Spleen (tissue), 13 donors: ENCODE results near the gene RPS3. TPM values are rescaled to one million over a fixed set of nuclear protein-coding genes. Genes with fewer than 3 reads are reported as not detected.

Source experiments
- DNase-seq: peaks from one replicate; pipeline ENCODE4 v3.0.0-alpha.2; 2020
- H3K27ac ChIP-seq, 8 donors: fragments of 200-600 bp; sonication (generic) in 7 of 8; 1 replicate in 4 of 8; 2 replicates in 4 of 8; pipeline versions ENCODE4 v1.5.0 to v1.8.0; 2016 to 2021; ENCODE audit warnings: inconsistent platforms in 4 of 8, mild to moderate bottlenecking in 4 of 8, moderate library complexity in 1 of 8
- H3K27me3 ChIP-seq, 7 donors: fragments of 200-600 bp; sonication (generic) in 6 of 7; replicated peaks in 1 of 7; 1 replicate in 4 of 7; 2 replicates in 3 of 7; pipeline versions ENCODE4 v1.5.0 to v1.8.0; 2016 to 2021; ENCODE audit warnings: inconsistent platforms in 3 of 7, mild to moderate bottlenecking in 1 of 7
- H3K36me3 ChIP-seq, 6 donors: fragments of 200-600 bp; sonication (generic) in 5 of 6; 1 replicate in 4 of 6; 2 replicates in 2 of 6; pipeline versions ENCODE4 v1.5.0 to v1.8.0; 2016 to 2021; ENCODE audit warnings: inconsistent platforms in 2 of 6
- H3K4me1 ChIP-seq, 6 donors: fragments of 200-600 bp; sonication (generic) in 5 of 6; 1 replicate in 3 of 6; 2 replicates in 3 of 6; pipeline versions ENCODE4 v1.5.0 to v1.8.0; 2016 to 2021; ENCODE audit warnings: inconsistent platforms in 3 of 6
- H3K4me3 ChIP-seq, 8 donors: fragments of 200-600 bp; sonication (generic) in 7 of 8; 1 replicate in 4 of 8; 2 replicates in 4 of 8; pipeline versions ENCODE4 v1.5.0 to v1.8.0; 2016 to 2021; ENCODE audit warnings: inconsistent platforms in 4 of 8, mild to moderate bottlenecking in 4 of 8, moderate library complexity in 2 of 8
- H3K9me3 ChIP-seq, 8 donors: fragments of 200-600 bp; sonication (generic) in 7 of 8; 1 replicate in 4 of 8; 2 replicates in 4 of 8; pipeline versions ENCODE4 v1.5.0 to v1.8.0; 2016 to 2021; ENCODE audit warnings: inconsistent platforms in 4 of 8
- CTCF ChIP-seq, 11 experiments: fragments of 200-600 bp in 7 of 11; fragments of 450-650 bp in 4 of 11; sonication (generic) in 4 of 11; IDR thresholded peaks in 8 of 11; conservative IDR thresholded peaks in 3 of 11; 1 replicate in 7 of 11; 2 replicates in 4 of 11; pipeline versions ENCODE4 v1.4.0 to v1.8.0; 2016 to 2021; ENCODE audit warnings: antibody characterized with exemption in 11 of 11, inconsistent platforms in 4 of 11, mild to moderate bottlenecking in 1 of 11
- POLR2A ChIP-seq, 3 donors: fragments of 450-650 bp; IDR thresholded peaks; one replicate each; pipeline ENCODE4 v1.5.1; 2017; ENCODE audit warnings: antibody characterized with exemption in 3 of 3, mild to moderate bottlenecking in 1 of 3
- POLR2AphosphoS5 ChIP-seq, 3 donors: sonication (generic); formaldehyde crosslinking; IDR thresholded peaks; one replicate each; pipeline ENCODE4 v1.5.1; 2017; ENCODE audit warnings: antibody characterized with exemption in 3 of 3
- WGBS, 5 donors: extraction: QIAGEN DNeasy Blood & Tissue Kit in 3 of 5; methylation state at CpG; one replicate each; pipeline versions ENCODE4 v1.1.5 to v1.1.7; 2013 to 2018; 5-methylcytosine and 5-hydroxymethylcytosine counted together
- intact Hi-C: fragments of 100-400 bp; cut with DNase I; formaldehyde crosslinking; loops from one replicate; pipeline ENCODE4 v1.15.0; 2023; ENCODE audit warnings: low total_unique reads
- long read RNA-seq, 2 donors: transcript quantifications; one replicate each; lab custom pipeline, GENCODE V29; 2026
- polyA plus RNA-seq, 3 donors: library from polyadenylated mRNA; stranded (reverse); fragments of 200-250 nt; gene quantifications; one replicate each; pipeline ENCODE4 v1.2.1, GENCODE V29; 2013
- total RNA-seq, 7 donors: library from RNA; depleted of rRNA in 3 of 7; stranded (reverse); fragments of >200 nt in 3 of 7; fragmentation: NEBNext Ultra II Directional in 4 of 7; extraction: Animal tissue kit (Norgen Biotek cat#: 25700) in 4 of 7; gene quantifications; one replicate each; pipeline versions ENCODE4 v1.1.0 to v1.2.1, GENCODE V29; 2016 to 2021
- donor health status: healthy with polysubstance abuse.
- donor health status: DM: no; HTN: no; CAD: no; lungs with moderate emphysema.
- donor health status: DM: no; HTN: no; CAD: no.
- donor health status: Bipolar disorder and iron deficiency.
- donor health status: healthy.
- donor health status: DM: no; HTN: no; CAD: no.
- donor health status: DM: yes; HTN: yes; CAD: no.

RPS3 gene
- total RNA-seq (1,000 to 10,000 TPM; 1,482 to 2,624 (median 2,197) TPM), polyA plus RNA-seq (1,000 to 10,000 TPM; 4,940 to 5,449 (median 5,352) TPM)
- long read RNA-seq, donor 1, transcript RPS3-203 (6 exons, 866 nt): minor isoform, 103 of 1,598 reads
- long read RNA-seq, donor 1, transcript RPS3-217 (7 exons, 2,097 nt): major isoform, 1,053 of 1,598 reads
- long read RNA-seq, donor 1, transcript RPS3-214 (4 exons, 1,878 nt): minor isoform, 14 of 1,598 reads
- long read RNA-seq, donor 1, partial matches to known transcripts: 333 of 1,598 reads
- long read RNA-seq, donor 1, other reads (novel, unspliced or antisense): 90 of 1,598 reads
- long read RNA-seq, donor 2, transcript RPS3-203 (6 exons, 866 nt): minor isoform, 50 of 1,530 reads
- long read RNA-seq, donor 2, transcript RPS3-214 (4 exons, 1,878 nt): minor isoform, 14 of 1,530 reads
- long read RNA-seq, donor 2, transcript RPS3-217 (7 exons, 2,097 nt): major isoform, 1,093 of 1,530 reads
- long read RNA-seq, donor 2, partial matches to known transcripts: 335 of 1,530 reads
- long read RNA-seq, donor 2, other reads (novel, unspliced or antisense): 33 of 1,530 reads

DNA sequence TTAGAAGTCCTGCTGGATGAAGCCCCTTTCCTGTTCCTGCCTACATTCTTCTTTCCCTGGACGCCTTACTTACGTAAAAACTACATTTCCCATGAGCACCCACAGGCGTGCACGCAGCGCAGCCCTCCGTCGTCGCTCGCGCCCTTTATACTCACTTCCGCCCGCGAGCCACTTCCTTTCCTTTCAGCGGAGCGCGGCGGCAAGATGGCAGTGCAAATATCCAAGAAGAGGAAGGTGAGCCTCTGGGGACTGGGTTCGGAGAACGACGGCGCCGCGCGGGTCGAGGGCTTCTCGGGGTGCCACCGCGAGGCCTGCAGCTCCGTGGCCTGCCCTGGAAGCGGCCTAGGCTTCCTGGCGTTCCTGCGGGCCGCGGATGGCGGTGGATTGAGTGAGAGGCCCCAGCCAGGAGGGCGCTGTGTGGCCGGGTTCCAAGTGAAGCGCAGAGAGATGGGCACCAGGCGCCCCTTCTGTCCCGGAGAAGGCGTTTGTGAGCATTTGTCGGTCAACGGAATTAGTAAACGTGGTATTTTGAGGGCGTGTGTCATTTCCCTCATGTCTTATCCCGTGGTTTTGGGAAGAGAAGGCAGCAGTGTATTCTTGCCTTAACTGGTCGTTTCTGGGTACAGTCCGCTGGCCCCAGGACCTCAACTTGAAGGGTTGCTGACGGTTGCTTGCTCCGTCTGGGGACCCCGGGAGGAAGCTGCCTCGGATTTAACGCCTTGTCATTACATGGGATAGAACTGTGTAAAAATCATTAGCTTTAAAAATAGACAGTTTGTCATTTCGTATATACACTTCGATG, at the start of gene RPS3:
Gene RPS3 (plus strand): TSS at position 175 of the 802 bp plus-strand sequence. CDS start 30 bp downstream, at position 205.
- Histone ChIP-seq H3K4me3 (peak within 1 kb of the TSS; percentile 59 to 95 (median 72)), H3K9me3 (no peaks in the 10 kb centered on the region), H3K27ac (peak within 1 kb of the TSS; percentile 89 to 97 (median 95)), H3K4me1 (peaks cover 22 to 74% (median 54%) of the 10 kb centered on the region in 6 donors), H3K36me3 (peaks cover 0 to 40% (median 39%) of the 10 kb centered on the region in 6 donors), H3K27me3 (no peaks in the 10 kb centered on the region)
- DNase-seq: peak; percentile 97
- TF ChIP-seq POLR2AphosphoS5 (IDR thresholded peaks at IDR 0.05) (peak; percentile 99 to 100 (median 100)), CTCF (IDR thresholded peaks at IDR 0.05 in 8 of 11, conservative IDR thresholded peaks at IDR 0.05 in 3 of 11) (peak in 5 of 11 experiments; percentile 8 to 28 (median 20)), POLR2A (IDR thresholded peaks at IDR 0.05) (peak; percentile 29 to 83 (median 55))
- intact Hi-C loops: no loop called here
- 0 to 1% (median 0%) methylated on average over 31 to 55 of the region's 55 CpGs for WGBS, 5 donors

GRCh38 chr11:75349521-75350116, 49.7 kb upstream of the RPS3 start:
- DNase-seq: peak; percentile 83
- intact Hi-C loops: no loop called here

DNA sequence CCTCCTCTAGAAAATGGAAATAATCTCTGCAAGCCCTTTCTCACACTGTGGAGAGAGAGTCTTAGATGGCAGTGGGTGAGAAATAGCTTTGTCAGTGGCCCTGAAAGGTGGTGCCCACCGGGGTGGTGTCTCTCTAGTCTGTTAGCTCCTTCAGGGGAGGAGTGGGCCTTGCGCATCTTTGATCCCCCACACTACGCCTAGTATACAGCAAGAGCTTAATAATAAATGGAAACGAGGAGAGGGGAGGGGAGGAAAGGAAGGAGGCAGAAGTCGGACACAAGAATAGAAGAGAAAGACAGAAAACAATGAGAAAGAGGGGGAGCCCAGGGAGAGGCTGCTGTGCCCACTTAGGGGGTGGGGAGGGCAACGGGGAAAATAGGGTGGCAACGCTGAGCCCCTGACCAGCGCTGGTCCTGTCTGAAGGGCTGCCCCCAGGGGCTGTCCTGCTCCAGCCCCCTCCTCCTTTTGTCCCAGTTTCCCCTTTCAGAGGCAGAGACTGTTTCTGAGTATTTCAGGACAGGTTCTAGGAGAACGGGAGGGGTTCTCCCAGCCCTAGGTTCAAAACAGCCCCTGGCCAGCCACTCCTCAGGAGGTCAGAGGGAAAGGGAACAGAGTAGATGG, 49.1 kb upstream of the RPS3 start:
- intact Hi-C loops: no loop called here
- peak; percentile 44 for DNase-seq
- no peaks in the 10 kb centered on the region for H3K27me3 ChIP-seq
- no peaks in the 10 kb centered on the region for H3K36me3 ChIP-seq
- TF ChIP-seq POLR2AphosphoS5 (IDR thresholded peaks at IDR 0.05): no peak
- TF ChIP-seq CTCF (IDR thresholded peaks at IDR 0.05 in 8 of 11, conservative IDR thresholded peaks at IDR 0.05 in 3 of 11): no peak
- no peak for TF ChIP-seq POLR2A (IDR thresholded peaks at IDR 0.05)
- H3K4me3 ChIP-seq: peak overlapping the region; percentile 54 to 86 (median 68)
- peaks cover 51 to 89% (median 77%) of the 10 kb centered on the region in 6 donors for H3K4me1 ChIP-seq
- 22 to 32% (median 25%) methylated on average over 9 of the region's 9 CpGs for WGBS, 5 donors
- no peaks in the 10 kb centered on the region for H3K9me3 ChIP-seq
- peak overlapping the region; percentile 81 to 96 (median 93) for H3K27ac ChIP-seq

More at GRCh38 chr11:75349521-75350116, 49.7 kb upstream of the RPS3 start:
- H3K4me1 ChIP-seq: peaks cover 58 to 95% (median 83%) of the 10 kb centered on the region in 6 donors
- H3K4me3 ChIP-seq: peak overlapping the region; percentile 4 to 86 (median 68)
- H3K9me3 ChIP-seq: no peaks in the 10 kb centered on the region
- TF ChIP-seq CTCF (IDR thresholded peaks at IDR 0.05 in 8 of 11, conservative IDR thresholded peaks at IDR 0.05 in 3 of 11) (no peak), POLR2AphosphoS5 (IDR thresholded peaks at IDR 0.05) (peak; percentile 49 to 59 (median 56))
- no peaks in the 10 kb centered on the region for H3K36me3 ChIP-seq
- peak overlapping the region; percentile 81 to 96 (median 93) for H3K27ac ChIP-seq
- WGBS, 5 donors: 46 to 74% (median 55%) methylated on average over 3 to 4 of the region's 4 CpGs
- H3K27me3 ChIP-seq: no peaks in the 10 kb centered on the region
